Progenitor cell of endocrine pancreas (in vitro differentiated cells): ENCODE results near the gene DPP6. TPM values are rescaled to one million over a fixed set of nuclear protein-coding genes. Genes with fewer than 3 reads are reported as not detected.

ENCODE experiments used
- DNase-seq: peaks from one replicate; pipeline ENCODE4 v3.0.0; 2021; ENCODE audit warnings: low spot score; ENCODE audit not compliant: unreplicated experiment
- H3K27ac Mint-ChIP-seq: 2 replicates; pipeline ENCODE4 v1.8.0; 2021; ENCODE audit warnings: mild to moderate bottlenecking, moderate library complexity, mixed read lengths
- H3K27me3 Mint-ChIP-seq: 2 replicates; pipeline ENCODE4 v1.8.0; 2021; ENCODE audit warnings: mixed read lengths
- H3K36me3 Mint-ChIP-seq: 2 replicates; pipeline ENCODE4 v1.8.0; 2022; ENCODE audit warnings: mixed read lengths; ENCODE audit not compliant: insufficient read depth
- H3K4me1 Mint-ChIP-seq: 2 replicates; pipeline ENCODE4 v1.8.0; 2021; ENCODE audit warnings: low read depth, mixed read lengths
- H3K4me3 Mint-ChIP-seq: 2 replicates; pipeline ENCODE4 v1.8.0; 2021; ENCODE audit warnings: low read depth, mild to moderate bottlenecking, moderate library complexity, mixed read lengths
- H3K9me3 Mint-ChIP-seq: 2 replicates; pipeline ENCODE4 v1.8.0; 2021; ENCODE audit warnings: low read depth, mixed read lengths
- CTCF ChIP-seq: fragments of 200-600 bp; sonication (generic); IDR thresholded peaks from one replicate; pipeline ENCODE4 v1.5.0; 2021; ENCODE audit warnings: antibody characterized with exemption, mild to moderate bottlenecking; ENCODE audit not compliant: unreplicated experiment
- total RNA-seq: library from RNA; stranded (reverse); gene quantifications from 2 replicates; pipeline ENCODE4 v1.2.1, GENCODE V29; 2021

DPP6 gene
- total RNA-seq, 1 donor from 2014 or later = 13.4 TPM

- Mint-ChIP-seq H3K36me3 (no peaks in the 10 kb centered on the region), H3K4me1 (peaks cover 9% of the 10 kb centered on the region), H3K9me3 (no peaks in the 10 kb centered on the region), H3K4me3 (no peak overlapping the region), H3K27me3 (no peaks in the 10 kb centered on the region), H3K27ac (no peak overlapping the region)
- TF ChIP-seq CTCF = no peak
- no peak for DNase-seq
These were observed 632.7 kb downstream of the DPP6 start for GRCh38 chr7:154684666-154685563.

GRCh38 chr7:154685564-154685901 lies 633.3 kb downstream of the DPP6 start:
- no peak for TF ChIP-seq CTCF
- Mint-ChIP-seq H3K4me3 (no peak overlapping the region), H3K9me3 (no peaks in the 10 kb centered on the region), H3K4me1 (peaks cover 9% of the 10 kb centered on the region), H3K27me3 (no peaks in the 10 kb centered on the region), H3K27ac (no peak overlapping the region), H3K36me3 (no peaks in the 10 kb centered on the region)
- DNase-seq = no peak

- TF ChIP-seq CTCF = no peak
- no peak overlapping the region for H3K4me3 Mint-ChIP-seq
- DNase-seq = no peak
- H3K36me3 Mint-ChIP-seq = no peaks in the 10 kb centered on the region
- H3K27me3 Mint-ChIP-seq = no peaks in the 10 kb centered on the region
- H3K4me1 Mint-ChIP-seq = peaks cover 9% of the 10 kb centered on the region
- no peak overlapping the region for H3K27ac Mint-ChIP-seq
- H3K9me3 Mint-ChIP-seq = no peaks in the 10 kb centered on the region
These were observed 634.1 kb downstream of the DPP6 start for GRCh38 chr7:154686305-154686704.

GRCh38 chr7:154688952-154689351 lies 636.8 kb downstream of the DPP6 start:
- Mint-ChIP-seq H3K4me1 (peaks cover 5% of the 10 kb centered on the region), H3K4me3 (no peak overlapping the region), H3K9me3 (no peaks in the 10 kb centered on the region), H3K27me3 (no peaks in the 10 kb centered on the region), H3K36me3 (no peaks in the 10 kb centered on the region), H3K27ac (no peak overlapping the region)
- no peak for DNase-seq
- TF ChIP-seq CTCF = no peak

GRCh38 chr7:154690411-154690810 lies 638.2 kb downstream of the DPP6 start:
- H3K9me3 Mint-ChIP-seq = no peaks in the 10 kb centered on the region
- H3K36me3 Mint-ChIP-seq = no peaks in the 10 kb centered on the region
- TF ChIP-seq CTCF = no peak
- no peak for DNase-seq
- H3K4me3 Mint-ChIP-seq = no peak overlapping the region
- no peaks in the 10 kb centered on the region for H3K27me3 Mint-ChIP-seq
- no peak overlapping the region for H3K27ac Mint-ChIP-seq
- peaks cover 5% of the 10 kb centered on the region for H3K4me1 Mint-ChIP-seq
